Myocyte (in vitro differentiated cells): ENCODE results near the gene CHD2. TPM values are rescaled to one million over a fixed set of nuclear protein-coding genes. Genes with fewer than 3 reads are reported as not detected.
"Not testable (repeated sequence)": the region's sequence is repeated elsewhere in the genome, so short reads cannot be mapped to it uniquely, and the experiment has no call there.

Experiments
- DNase-seq: peaks from one replicate; pipeline ENCODE4 v3.0.0-alpha.2; 2012; ENCODE audit warnings: low read depth
- total RNA-seq: library from RNA; depleted of rRNA; stranded (reverse); fragments of >200 nt; gene quantifications from 2 replicates; pipeline ENCODE4 v1.2.3, GENCODE V29; 2014

The CHD2 gene
- total RNA-seq, 1 donor from 2014 or later = 52.4 TPM

DNA sequence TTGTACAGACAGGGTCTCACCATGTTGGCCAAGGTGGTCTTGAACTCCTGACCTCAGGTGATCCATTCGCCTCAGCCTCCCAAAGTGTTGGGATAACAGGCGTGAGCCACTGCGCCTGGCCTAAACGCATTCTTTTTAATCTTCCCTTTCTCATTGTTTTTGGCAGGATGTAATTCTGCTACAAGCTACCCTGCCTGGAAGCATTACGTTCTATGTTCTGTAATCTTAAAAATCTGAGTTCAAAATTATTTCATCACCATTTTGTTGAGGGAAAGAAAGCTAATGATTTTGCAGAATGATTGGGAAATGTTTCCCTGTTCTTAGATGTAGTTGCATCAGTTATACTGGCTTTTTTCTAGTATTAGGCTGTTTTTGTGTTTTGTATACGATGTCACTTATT, 117.4 kb downstream of the CHD2 start:
- DNase-seq = no peak

DNA sequence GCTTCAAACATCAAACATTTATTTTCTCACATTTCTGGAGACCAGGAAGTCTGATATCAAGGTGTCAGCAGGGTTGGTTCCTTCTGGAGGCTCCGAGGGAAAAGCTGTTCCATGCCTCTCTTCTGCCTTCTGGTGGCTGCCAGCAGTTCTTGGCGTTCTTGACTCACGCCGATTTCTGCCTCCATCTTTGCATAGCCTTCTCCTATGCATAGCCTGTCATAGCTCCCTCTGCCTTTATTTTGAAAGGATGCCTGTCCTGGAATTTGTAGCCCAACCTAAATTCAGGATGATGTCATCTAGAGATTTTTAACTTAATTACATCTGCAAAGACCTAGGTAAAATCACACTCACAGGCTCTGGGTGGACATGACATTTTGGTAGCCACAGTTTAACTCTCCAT, 118.5 kb downstream of the CHD2 start:
- DNase-seq = peak; percentile 12

DNA sequence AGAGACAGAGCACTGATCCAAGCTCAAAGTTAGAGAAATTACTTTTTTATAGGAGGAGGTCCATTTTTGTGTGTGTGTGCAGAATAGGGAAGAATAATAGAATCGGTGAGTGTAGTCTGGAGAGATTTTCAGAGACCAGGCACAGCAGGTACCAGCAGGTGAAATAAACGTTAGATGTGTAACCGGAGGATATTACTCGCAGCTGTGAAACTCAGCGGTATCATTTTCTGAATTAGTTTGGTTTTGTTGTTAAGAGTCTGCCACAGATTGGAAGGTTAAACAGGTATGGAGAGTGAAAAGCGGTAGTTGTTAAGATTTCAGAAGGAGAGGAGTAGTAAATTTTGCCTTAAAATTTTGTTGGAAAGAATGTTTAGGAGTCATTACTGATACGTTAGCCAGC, 119.0 kb downstream of the CHD2 start:
- no peak for DNase-seq

- no peak for DNase-seq
Measured at GRCh38 chr15:93019971-93020370, 119.8 kb downstream of the CHD2 start.

- no peak for DNase-seq
Measured at GRCh38 chr15:93020976-93021772, 121.0 kb downstream of the CHD2 start.

DNA sequence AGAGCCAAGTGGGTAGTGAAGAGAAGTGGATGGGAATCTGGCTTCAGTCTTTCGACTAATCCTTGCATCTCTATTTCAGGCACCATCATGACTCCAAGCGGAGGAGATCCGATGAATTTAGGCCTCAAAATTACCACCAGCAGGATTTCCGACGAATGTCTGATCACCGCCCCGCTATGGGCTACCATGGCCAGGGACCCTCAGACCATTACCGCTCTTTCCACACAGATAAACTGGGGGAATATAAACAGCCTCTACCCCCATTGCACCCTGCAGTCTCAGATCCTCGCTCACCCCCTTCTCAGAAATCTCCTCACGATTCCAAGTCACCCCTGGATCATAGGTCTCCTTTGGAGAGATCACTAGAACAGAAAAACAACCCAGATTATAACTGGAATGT, 124.2 kb downstream of the CHD2 start:
- no peak for DNase-seq

DNA sequence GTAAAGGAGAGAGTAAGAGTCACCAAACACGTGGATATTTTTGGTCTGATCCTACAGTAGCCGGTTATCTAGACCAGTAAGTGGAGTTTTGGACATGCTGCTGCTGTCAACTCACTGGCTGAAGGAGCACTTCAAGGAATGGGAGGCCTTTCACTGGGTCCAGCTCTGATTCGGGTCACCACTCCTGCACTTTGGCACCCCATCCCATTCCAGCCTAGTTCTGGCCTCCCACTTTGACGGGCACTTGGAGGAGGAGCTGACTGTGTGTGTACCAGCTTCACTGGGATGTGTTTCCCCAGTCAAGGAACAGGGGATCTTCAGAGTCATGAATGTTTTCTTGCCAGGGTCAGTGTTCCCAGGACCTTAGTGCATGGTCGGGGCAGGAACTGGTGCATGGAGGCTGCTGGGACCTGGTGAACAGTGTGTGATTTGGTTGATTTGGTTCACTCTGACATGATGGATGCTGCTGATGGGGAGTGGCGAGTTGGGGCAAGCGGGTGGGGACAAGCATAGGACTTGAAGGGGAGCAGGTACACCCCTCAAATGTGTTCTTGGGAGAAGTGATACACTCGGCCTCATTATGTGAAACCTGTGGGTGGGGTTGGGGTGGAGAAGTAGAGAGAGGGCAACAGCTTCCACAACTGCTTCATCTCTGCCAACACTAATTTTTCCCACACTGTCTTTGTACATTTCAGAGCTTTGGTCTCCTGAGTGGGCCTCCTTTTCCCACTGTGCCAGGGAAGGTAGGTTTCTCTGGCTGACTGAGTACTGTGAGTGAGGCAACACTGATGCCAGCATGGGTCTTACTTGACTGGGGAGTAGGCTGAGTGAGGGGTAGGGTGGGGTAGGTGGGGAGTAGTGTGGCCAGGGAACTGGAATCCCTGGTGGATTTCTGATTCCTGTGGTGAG, 124.8 kb downstream of the CHD2 start:
- DNase-seq = no peak

GRCh38 chr15:93025625-93025982, 125.5 kb downstream of the CHD2 start:
- no peak for DNase-seq

DNA sequence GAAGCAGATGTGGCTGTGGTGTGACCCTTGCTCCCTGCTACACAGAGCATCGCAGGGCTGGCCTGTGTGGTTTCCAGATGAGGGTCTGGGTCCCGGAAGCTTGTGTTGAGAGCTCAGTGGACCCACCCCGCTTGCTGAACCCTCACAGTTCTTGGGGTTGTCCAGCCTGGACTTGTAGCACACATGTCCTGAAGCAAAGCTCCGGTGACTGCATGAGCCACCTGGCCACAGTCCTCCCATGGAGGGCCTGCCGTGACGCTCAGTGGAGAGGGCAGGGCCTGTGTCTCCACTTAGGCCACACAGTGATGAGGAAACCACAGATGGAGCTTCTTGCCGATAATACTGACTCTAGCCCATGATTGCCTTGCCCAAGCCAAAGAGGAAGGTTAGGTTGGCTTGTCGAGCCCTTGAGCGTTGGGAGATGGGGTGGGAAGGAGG, 126.3 kb downstream of the CHD2 start:
- peak; percentile 11 for DNase-seq

DNA sequence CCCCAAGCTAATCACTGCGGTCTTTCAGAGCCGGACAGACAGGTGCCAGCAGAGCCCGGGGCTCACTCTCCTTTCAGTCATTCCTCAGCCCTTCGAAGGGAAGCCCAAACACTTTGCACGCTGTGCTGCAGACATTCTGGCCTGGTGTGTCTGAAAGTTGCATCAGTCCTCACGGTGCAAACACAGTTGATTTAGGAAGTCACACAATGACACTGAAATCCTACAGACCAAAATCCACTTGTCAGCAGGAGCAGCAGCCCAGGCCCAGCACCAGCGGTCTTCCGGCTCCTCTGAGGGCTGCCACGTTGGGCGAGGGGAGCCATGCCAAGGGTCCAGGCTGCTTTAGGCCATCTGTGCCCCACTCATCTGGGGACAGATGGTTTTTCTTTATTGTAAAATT, 127.3 kb downstream of the CHD2 start:
- DNase-seq = no peak

- DNase-seq = peak; percentile 8
Measured at GRCh38 chr15:93028111-93028631, 128.0 kb downstream of the CHD2 start.

DNA sequence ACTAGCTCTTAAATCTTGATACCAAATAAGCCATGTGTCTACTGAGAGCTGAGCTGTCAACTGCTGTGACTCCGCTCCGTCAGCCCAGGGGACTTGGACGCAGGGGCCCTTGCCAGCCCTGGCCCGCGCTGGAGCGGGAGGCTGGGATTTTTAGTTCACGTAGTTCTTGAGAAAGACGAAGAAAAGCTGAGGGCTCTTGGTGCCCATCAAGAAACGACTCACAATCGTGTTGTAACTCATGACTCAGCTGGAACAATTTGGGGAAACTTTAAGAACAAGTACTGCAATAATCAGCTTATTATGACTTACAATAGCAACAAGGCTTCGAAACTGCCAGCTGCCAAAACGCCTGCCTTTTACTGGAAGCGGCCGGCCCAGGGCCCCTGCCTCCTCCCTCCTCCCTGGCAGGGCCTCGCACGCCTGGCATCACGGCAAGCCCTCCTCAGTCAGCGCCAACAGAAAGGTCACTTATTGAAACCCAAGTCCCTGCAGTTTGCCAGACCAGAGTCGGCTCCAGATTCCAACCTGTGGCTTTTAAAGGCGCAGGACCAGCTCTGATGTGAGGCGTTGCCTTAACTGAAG, 128.6 kb downstream of the CHD2 start:
- peak; percentile 79 for DNase-seq

DNA sequence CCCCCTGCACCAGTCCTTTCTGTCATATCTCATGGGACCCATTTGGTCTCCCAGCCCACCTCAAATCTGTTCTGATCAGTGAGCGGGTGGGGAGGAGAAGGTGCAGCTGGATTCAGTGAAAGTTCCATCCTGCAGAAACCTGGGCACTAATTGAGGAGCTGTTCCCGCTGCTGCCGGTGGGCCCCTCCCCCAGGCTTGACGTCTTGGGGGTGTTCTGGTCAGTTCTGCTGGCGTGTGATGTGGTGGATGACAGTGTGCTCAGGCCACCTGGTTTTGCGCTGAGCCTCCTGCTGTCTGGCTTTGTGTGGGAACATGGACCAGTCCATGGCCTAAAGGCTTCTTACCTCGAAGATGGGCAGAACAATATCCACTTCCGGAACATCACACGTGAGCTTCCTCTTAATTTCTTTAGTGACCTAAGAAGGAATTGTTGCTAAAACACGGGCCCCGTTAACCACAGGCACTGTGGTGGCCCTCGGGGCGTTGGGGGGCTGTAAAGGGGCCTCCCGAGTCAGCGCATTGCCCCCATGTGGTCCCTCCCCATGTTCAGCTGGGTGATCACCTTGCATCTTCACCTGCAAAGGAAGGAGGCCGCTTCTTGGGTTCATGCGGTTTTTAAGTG, 129.2 kb downstream of the CHD2 start:
- peak; percentile 31 for DNase-seq

DNA sequence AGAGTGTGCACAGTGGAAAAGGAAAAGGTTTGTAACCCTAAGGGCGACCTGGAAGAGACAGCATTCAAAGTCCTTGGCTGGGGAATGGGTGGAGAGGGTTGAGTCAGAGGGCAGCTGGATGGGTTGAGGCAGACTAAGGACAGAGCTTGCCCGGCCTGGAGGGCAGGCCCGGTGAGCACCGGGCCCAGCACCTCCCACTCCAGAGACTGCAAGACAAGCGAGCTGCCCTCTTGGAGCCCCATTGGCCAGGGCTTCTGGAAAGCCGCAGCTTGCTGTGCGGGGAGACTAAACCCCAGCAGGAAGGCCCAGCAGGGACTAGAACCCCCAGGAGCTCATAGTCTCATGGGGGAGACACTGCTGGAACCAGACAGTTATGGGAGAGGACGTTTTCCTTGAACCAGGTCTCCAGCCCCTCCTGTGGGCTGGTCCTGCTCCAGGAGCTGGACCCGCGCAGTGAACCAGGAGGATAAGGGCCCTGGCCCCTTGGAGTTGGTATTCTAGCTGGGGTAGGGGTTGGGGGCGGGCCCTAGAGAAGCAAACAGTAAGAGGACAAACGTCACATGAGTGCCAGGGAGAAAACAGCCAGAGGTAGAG, 129.8 kb downstream of the CHD2 start:
- DNase-seq = peak; percentile 72

DNA sequence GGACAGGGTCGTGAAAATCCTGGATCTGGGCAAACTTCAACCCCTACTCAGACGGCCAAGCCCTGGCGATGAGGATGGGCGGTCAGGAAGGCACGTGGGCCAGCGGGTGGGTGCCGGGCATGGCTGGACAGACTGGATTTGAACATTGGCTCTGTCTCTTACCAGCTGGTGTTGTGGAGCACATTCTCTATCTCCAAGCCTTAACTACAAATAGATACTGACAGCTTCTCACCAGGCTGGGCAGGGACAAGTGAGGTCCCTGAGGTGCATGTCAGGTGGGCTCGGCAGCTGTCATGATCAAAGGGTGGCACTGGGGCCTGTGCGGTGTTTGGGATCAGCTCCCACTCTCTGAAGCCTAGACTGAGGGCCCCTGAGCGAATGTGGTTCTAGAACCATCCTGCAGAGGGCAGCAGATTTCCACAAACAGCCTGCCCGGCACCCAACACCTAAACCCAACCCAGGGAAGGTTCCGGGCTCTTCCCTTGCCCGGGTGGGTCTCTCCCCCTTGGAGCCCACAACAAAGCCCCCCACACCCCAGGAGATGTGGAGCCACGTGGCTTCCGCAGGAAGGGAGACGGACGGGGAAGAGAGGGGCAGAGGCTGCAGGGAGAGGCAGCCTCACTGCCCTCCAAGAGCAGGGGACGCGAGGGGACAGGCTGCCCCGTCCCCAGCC, 130.4 kb downstream of the CHD2 start:
- peak; percentile 94 for DNase-seq

- no peak for DNase-seq
Measured at GRCh38 chr15:93031103-93031464, 131.0 kb downstream of the CHD2 start.

DNA sequence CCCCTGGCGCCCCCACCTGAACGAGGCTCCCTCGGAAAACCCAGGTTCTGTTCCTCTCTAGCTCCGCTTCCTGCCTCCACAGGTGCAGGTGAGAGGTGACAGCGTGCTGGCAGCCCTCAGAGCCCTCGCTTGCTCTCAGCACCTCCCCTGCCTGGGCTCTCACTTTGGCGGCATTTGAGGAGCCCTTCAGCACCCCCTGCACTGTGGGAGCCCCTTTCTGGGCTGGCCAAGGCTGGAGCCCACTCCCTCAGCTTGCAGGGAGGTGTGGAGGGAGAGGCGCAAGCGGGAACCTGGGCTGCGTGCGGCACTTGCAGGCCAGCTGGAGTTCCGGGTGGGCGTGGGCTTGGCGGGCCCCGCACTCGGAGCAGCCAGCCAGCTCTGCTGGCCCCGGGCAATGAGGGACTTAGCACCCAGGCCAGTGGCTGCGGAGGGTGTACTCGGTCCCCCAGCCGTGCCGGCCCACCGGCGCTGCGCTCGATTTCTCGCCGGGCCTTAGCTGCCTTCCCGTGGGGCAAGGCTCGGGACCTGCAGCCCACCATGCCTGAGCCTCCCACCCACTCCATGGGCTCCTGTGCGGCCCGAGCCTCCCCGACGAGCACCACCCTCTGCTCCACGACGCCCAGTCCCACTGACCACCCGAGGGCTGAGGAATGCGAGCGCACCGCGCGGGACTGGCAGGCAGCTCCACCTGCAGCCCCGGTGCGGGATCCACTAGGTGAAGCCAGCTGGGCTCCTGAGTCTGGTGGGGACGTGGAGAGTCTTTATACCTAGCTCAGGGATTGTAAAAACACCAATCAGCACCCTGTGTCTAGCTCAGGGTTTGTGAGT, 131.6 kb downstream of the CHD2 start:
- not testable (repeated sequence) for DNase-seq

- DNase-seq = not testable (repeated sequence)
Measured at GRCh38 chr15:93032515-93033206, 132.5 kb downstream of the CHD2 start.
